ENCODE measurements around the gene PMP22.

Gene PMP22

GRCh38 chr17:15261258-15261801 lies 3.8 kb downstream of the PMP22 start:
- H3K36me3 ChIP-seq (ENCODE audit: insufficient read depth, low read length): no peaks in the 10 kb centered on the region
- TF ChIP-seq CTCF (IDR thresholded peaks at IDR 0.05; ENCODE audit: low read length) (no peak), EZH2 (IDR thresholded peaks at IDR 0.05; ENCODE audit: borderline replicate concordance, low read length) (no peak)
- H3K27me3 ChIP-seq (ENCODE audit: insufficient read depth, low read length): no peaks in the 10 kb centered on the region
- no peaks in the 10 kb centered on the region for H3K4me1 ChIP-seq (ENCODE audit: insufficient read depth, low read length, severe bottlenecking)
- no peak overlapping the region for H2AFZ ChIP-seq (ENCODE audit: low read length)
- H3K4me2 ChIP-seq (ENCODE audit: low read length): no peak overlapping the region
- no peaks in the 10 kb centered on the region for H3F3A ChIP-seq (ENCODE audit: insufficient read depth, low read length)
- no peak overlapping the region for H3K4me3 ChIP-seq (ENCODE audit: low read depth, low read length, poor library complexity, severe bottlenecking)
- H3K9me3 ChIP-seq (ENCODE audit: low read length): no peaks in the 10 kb centered on the region
- H3K9ac ChIP-seq (ENCODE audit: low read length): no peak overlapping the region
- H3K79me2 ChIP-seq (ENCODE audit: insufficient read depth, low read length): no peaks in the 10 kb centered on the region
- H4K20me1 ChIP-seq (ENCODE audit: insufficient read depth, low read length): no peaks in the 10 kb centered on the region
- no peak overlapping the region for H3K27ac ChIP-seq (ENCODE audit: low read depth, low read length, poor library complexity, severe bottlenecking)
- no peaks in the 10 kb centered on the region for H3K9me2 ChIP-seq (ENCODE audit: low read depth, low read length)

- Histone ChIP-seq H4K20me1 (ENCODE audit: insufficient read depth, low read length) (no peaks in the 10 kb centered on the region), H3K27ac (ENCODE audit: low read depth, low read length, poor library complexity, severe bottlenecking) (no peak overlapping the region), H3K4me3 (ENCODE audit: low read depth, low read length, poor library complexity, severe bottlenecking) (no peak overlapping the region), H3K27me3 (ENCODE audit: insufficient read depth, low read length) (no peaks in the 10 kb centered on the region), H3K9ac (ENCODE audit: low read length) (no peak overlapping the region), H3K4me2 (ENCODE audit: low read length) (no peak overlapping the region), H3K9me3 (ENCODE audit: low read length) (no peaks in the 10 kb centered on the region), H2AFZ (ENCODE audit: low read length) (no peak overlapping the region), H3K9me2 (ENCODE audit: low read depth, low read length) (no peaks in the 10 kb centered on the region), H3K36me3 (ENCODE audit: insufficient read depth, low read length) (no peaks in the 10 kb centered on the region), H3K4me1 (ENCODE audit: insufficient read depth, low read length, severe bottlenecking) (no peaks in the 10 kb centered on the region), H3K79me2 (ENCODE audit: insufficient read depth, low read length) (no peaks in the 10 kb centered on the region), H3F3A (ENCODE audit: insufficient read depth, low read length) (no peaks in the 10 kb centered on the region)
- no peak for TF ChIP-seq CTCF (IDR thresholded peaks at IDR 0.05; ENCODE audit: low read length)
Observed at GRCh38 chr17:15260376-15261257, 4.5 kb downstream of the PMP22 start.

- H4K20me1 ChIP-seq (ENCODE audit: insufficient read depth, low read length): no peaks in the 10 kb centered on the region
- no peaks in the 10 kb centered on the region for H3K9me3 ChIP-seq (ENCODE audit: low read length)
- H2AFZ ChIP-seq (ENCODE audit: low read length): no peak overlapping the region
- no peaks in the 10 kb centered on the region for H3K79me2 ChIP-seq (ENCODE audit: insufficient read depth, low read length)
- no peaks in the 10 kb centered on the region for H3K27me3 ChIP-seq (ENCODE audit: insufficient read depth, low read length)
- TF ChIP-seq CTCF (IDR thresholded peaks at IDR 0.05; ENCODE audit: low read length) (no peak), EZH2 (IDR thresholded peaks at IDR 0.05; ENCODE audit: borderline replicate concordance, low read length) (no peak)
- no peak overlapping the region for H3K27ac ChIP-seq (ENCODE audit: low read depth, low read length, poor library complexity, severe bottlenecking)
- no peaks in the 10 kb centered on the region for H3K9me2 ChIP-seq (ENCODE audit: low read depth, low read length)
- no peak overlapping the region for H3K4me3 ChIP-seq (ENCODE audit: low read depth, low read length, poor library complexity, severe bottlenecking)
- no peaks in the 10 kb centered on the region for H3K4me1 ChIP-seq (ENCODE audit: insufficient read depth, low read length, severe bottlenecking)
- H3K9ac ChIP-seq (ENCODE audit: low read length): no peak overlapping the region
- H3K36me3 ChIP-seq (ENCODE audit: insufficient read depth, low read length): no peaks in the 10 kb centered on the region
- no peak overlapping the region for H3K4me2 ChIP-seq (ENCODE audit: low read length)
- H3F3A ChIP-seq (ENCODE audit: insufficient read depth, low read length): no peaks in the 10 kb centered on the region
Observed at GRCh38 chr17:15257796-15258512, 7.2 kb downstream of the PMP22 start.

All from OCI-LY1 (cell line).